Measurements from ENCODE around the gene SUPT16H. TPM values are rescaled to one million over a fixed set of nuclear protein-coding genes. Genes with fewer than 3 reads are reported as not detected.

SUPT16H gene
- polyA plus RNA-seq, 1 experiment, result 31.2 TPM

- ChIA-PET CTCF (interaction anchor here (0.7 to 0.9 kb wide), 2 partner anchors 15 to 18 kb away, joined by 3 read pairs; no protein-coding TSS in a partner anchor), POLR2A (no interaction called here)
- Histone ChIP-seq H3K4me3 (ENCODE audit: low read depth, low read length) (no peak overlapping the region), H3K36me3 (ENCODE audit: control insufficient read depth, insufficient read depth, low read length) (no peaks in the 10 kb centered on the region), H3K27me3 (ENCODE audit: control insufficient read depth, insufficient read depth, low read length) (peaks cover 6% of the 10 kb centered on the region; the same call in 1 of the 2 replicates)
- DNase-seq (ENCODE audit: low read depth), result no peak
- TF ChIP-seq CTCF (IDR thresholded peaks at IDR 0.05; ENCODE audit: insufficient read depth, low read depth, low read length), result no peak
Observed at GRCh38 chr14:21326972-21327371, 56.8 kb downstream of the SUPT16H start.

GRCh38 chr14:21322716-21323115, 61.1 kb downstream of the SUPT16H start:
- Histone ChIP-seq H3K36me3 (ENCODE audit: control insufficient read depth, insufficient read depth, low read length) (no peaks in the 10 kb centered on the region), H3K27me3 (ENCODE audit: control insufficient read depth, insufficient read depth, low read length) (peaks cover 11% of the 10 kb centered on the region; the same call in 1 of the 2 replicates), H3K4me3 (ENCODE audit: low read depth, low read length) (no peak overlapping the region)
- no peak for TF ChIP-seq CTCF (IDR thresholded peaks at IDR 0.05; ENCODE audit: insufficient read depth, low read depth, low read length)
- DNase-seq (ENCODE audit: low read depth), result no peak
- CTCF ChIA-PET, result no interaction called here
- POLR2A ChIA-PET, result no interaction called here

GRCh38 chr14:21320913-21321312, 62.9 kb downstream of the SUPT16H start:
- ChIA-PET POLR2A (no interaction called here), CTCF (no interaction called here)
- no peak for TF ChIP-seq CTCF (IDR thresholded peaks at IDR 0.05; ENCODE audit: insufficient read depth, low read depth, low read length)
- DNase-seq (ENCODE audit: low read depth), result no peak
- Histone ChIP-seq H3K36me3 (ENCODE audit: control insufficient read depth, insufficient read depth, low read length) (no peaks in the 10 kb centered on the region), H3K4me3 (ENCODE audit: low read depth, low read length) (no peak overlapping the region), H3K27me3 (ENCODE audit: control insufficient read depth, insufficient read depth, low read length) (peaks cover 11% of the 10 kb centered on the region; the same call in 1 of the 2 replicates)

- POLR2A ChIA-PET, result no interaction called here
- Histone ChIP-seq H3K27me3 (ENCODE audit: control insufficient read depth, insufficient read depth, low read length) (peaks cover 8% of the 10 kb centered on the region; the same call in 1 of the 2 replicates), H3K36me3 (ENCODE audit: control insufficient read depth, insufficient read depth, low read length) (no peaks in the 10 kb centered on the region), H3K4me3 (ENCODE audit: low read depth, low read length) (no peak overlapping the region)
- TF ChIP-seq CTCF (IDR thresholded peaks at IDR 0.05; ENCODE audit: insufficient read depth, low read depth, low read length), result no peak
- CTCF ChIA-PET, result interaction anchor here (0.6 kb wide), 1 partner anchor 60 kb away, joined by 3 read pairs; no protein-coding TSS in a partner anchor
- DNase-seq (ENCODE audit: low read depth), result no peak
Observed at GRCh38 chr14:21317398-21317797, 66.4 kb downstream of the SUPT16H start.

- Histone ChIP-seq H3K36me3 (ENCODE audit: control insufficient read depth, insufficient read depth, low read length) (no peaks in the 10 kb centered on the region), H3K4me3 (ENCODE audit: low read depth, low read length) (no peak overlapping the region), H3K27me3 (ENCODE audit: control insufficient read depth, insufficient read depth, low read length) (peaks cover 6% of the 10 kb centered on the region; the same call in 1 of the 2 replicates)
- DNase-seq (ENCODE audit: low read depth), result no peak
- ChIA-PET POLR2A (no interaction called here), CTCF (no interaction called here)
- TF ChIP-seq CTCF (IDR thresholded peaks at IDR 0.05; ENCODE audit: insufficient read depth, low read depth, low read length), result no peak
Observed at GRCh38 chr14:21313512-21313911, 70.3 kb downstream of the SUPT16H start.

All from BJ (cell line).